DND-41 (cell line): ENCODE results near the gene PCDHB8.
"Not testable (repeated sequence)": the region's sequence is repeated elsewhere in the genome, so short reads cannot be mapped to it uniquely, and the experiment has no call there.

Source experiments
- CTCF ChIP-seq: IDR thresholded peaks from 2 replicates; pipeline ENCODE4 v1.5.1; 2012; ENCODE audit warnings: borderline replicate concordance, low read length, moderate library complexity, mild to moderate bottlenecking; ENCODE audit not compliant: poor library complexity, severe bottlenecking; ENCODE audit errors: extremely low read depth
- EZH2 ChIP-seq: IDR thresholded peaks from 3 replicates; pipeline ENCODE4 v1.6.1; 2012; ENCODE audit warnings: borderline replicate concordance, low read depth, mild to moderate bottlenecking, moderate library complexity, low read length, inconsistent platforms; ENCODE audit not compliant: severe bottlenecking

GRCh38 chr5:141179371-141179770, 1.8 kb downstream of the PCDHB8 start:
- not testable (repeated sequence) for TF ChIP-seq CTCF, EZH2
